GM12874 (cell line): ENCODE results near the gene COPG1.

ENCODE experiments used
- CTCF ChIP-seq: IDR thresholded peaks from 2 replicates; pipeline ENCODE4 v1.5.1; 2011; ENCODE audit warnings: low read depth, mild to moderate bottlenecking, control low read depth, low read length, moderate library complexity; ENCODE audit not compliant: insufficient read depth

Gene COPG1

GRCh38 chr3:129276385-129276784, 27.0 kb downstream of the COPG1 start:
- no peak for TF ChIP-seq CTCF

GRCh38 chr3:129277829-129278271, 28.4 kb downstream of the COPG1 start:
- no peak for TF ChIP-seq CTCF

GRCh38 chr3:129278439-129278965, 29.1 kb downstream of the COPG1 start, which contains the start of gene HMCES:
TSS of gene HMCES (plus strand) at chr3:129278870. CDS start at chr3:129279733, 863 bp downstream.
- no peak for TF ChIP-seq CTCF

DNA sequence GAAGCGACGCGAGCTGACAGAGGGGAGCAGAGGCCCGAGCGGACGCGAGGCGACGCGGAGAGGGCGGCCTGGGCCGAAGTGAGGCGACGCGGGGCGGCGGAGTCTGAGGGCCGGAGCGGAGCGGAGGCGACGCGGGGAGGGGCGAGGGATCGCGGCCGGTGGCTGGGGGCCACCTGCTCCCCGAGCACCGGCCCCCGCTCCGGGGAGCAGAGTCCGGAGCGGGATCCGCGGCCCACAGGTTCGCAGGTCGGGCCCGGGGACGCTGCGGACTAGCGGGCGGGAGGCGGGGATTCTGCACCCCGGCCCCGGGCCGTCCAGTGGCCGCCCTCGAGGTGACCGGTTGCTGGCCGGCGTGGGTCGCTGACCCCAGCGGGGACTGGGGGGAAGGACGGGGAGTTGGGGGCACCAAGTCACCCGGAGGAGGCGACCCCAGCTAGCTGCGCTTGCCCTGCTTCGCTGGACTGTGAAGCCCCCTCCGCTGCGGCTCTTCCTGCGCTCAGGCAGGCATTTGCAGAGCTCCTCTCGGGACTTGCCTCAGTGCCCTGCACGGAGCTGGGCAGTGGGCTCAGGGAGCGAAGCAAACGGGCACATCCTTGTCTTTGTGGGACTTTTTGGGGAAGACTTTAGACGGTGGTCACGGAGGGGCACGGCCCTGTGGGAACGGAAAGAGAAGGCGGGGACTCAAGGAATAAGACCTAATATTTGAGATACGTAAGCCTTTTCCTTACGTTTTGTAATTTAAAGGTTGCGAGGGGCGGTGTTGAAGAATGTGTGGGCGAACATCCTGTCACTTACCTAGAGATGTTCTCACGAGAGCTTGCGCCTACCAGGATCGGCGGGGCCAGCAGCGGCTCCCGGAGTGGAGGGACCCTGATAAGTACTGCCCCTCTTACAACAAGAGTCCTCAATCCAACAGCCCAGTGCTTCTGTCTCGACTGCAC, 29.8 kb downstream of the COPG1 start:
- no peak for TF ChIP-seq CTCF

- TF ChIP-seq CTCF: no peak
These were observed 30.8 kb downstream of the COPG1 start for GRCh38 chr3:129280183-129280582.

DNA sequence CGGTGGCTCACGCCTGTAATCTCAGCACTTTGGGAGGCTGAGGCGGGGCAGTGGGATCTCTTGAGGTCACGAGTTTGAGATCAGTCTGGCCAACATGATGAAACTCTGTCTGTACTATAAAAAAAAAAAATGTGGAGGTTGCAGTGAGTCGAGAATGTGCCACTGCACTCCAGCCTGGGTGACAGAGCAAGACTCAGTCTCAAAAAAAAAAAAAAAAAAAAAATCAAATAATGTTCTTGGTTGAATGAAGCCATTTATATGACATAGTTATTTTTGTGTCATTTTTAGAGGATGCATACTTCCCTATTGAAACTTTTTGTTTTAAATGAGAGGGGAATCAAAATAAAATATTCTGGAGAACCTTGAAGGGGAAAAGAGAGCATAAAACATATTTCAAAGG, 32.3 kb downstream of the COPG1 start:
- no peak for TF ChIP-seq CTCF

- TF ChIP-seq CTCF: no peak
These were observed 33.4 kb downstream of the COPG1 start for GRCh38 chr3:129282727-129283327.
